OCI-M2 (cell line): Measurements from ENCODE around the gene CCDC12.
"Not testable (repeated sequence)": the region's sequence is repeated elsewhere in the genome, so short reads cannot be mapped to it uniquely, and the experiment has no call there.

Source experiments
- DNase-seq: peaks from one replicate; lab custom pipeline; 2025; ENCODE audit not compliant: unreplicated experiment; lab: John Stamatoyannopoulos, UW

Gene CCDC12

DNA sequence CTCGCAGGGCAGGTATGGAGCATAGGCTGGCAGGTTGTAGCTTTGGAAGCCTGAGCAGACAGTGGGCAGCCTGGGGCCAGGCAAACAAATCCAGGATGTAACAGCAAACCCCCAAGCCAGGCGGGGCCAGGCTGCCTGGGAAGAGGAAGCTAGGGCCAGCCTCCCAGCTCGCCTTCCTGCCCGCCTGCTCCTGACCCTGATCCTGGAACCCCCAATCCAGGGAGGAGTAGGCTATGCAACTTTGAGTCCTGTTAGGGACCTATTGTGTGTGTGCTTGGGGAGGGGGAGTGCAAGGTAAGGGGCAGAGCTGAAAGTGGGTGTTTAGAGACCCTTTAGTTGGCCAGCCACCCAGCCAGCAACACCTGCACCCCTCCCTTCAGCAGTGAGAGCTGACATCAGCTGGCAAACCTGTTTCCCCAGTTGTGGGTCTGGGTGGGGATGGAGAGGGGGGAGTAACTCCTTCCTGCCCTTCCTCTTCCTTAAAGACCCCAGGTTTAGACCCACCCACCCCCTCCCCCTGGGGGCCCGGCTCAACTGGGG lies 5.5 kb upstream of the CCDC12 start:
- DNase-seq, result no peak

DNA sequence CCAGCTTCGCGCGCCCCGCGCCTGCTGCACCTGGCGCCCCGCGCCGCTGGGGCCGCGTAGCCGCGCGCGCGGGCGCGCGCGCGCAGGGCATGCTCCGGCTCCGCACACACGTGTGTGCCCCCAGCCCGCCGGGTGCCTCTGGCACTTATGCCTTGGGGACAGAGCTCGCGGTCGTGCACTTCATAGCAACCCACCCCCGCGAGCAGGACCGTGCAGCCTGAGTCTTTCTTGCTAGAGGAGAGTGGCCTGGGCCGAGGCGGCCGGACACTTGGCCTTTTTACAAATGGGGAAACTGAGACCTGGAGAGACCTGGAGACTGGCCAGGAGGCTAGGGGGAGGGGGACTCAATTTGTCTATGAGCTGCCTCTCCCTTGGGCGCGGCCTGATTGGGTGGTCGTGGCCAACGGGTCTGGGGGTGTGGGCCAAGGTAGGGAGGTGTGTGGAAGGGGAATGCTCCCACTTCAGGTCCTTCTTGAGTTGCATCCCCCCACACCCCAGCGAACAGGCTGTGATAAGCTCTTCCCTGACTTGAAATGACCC lies 3.5 kb upstream of the CCDC12 start:
- no peak for DNase-seq

DNA sequence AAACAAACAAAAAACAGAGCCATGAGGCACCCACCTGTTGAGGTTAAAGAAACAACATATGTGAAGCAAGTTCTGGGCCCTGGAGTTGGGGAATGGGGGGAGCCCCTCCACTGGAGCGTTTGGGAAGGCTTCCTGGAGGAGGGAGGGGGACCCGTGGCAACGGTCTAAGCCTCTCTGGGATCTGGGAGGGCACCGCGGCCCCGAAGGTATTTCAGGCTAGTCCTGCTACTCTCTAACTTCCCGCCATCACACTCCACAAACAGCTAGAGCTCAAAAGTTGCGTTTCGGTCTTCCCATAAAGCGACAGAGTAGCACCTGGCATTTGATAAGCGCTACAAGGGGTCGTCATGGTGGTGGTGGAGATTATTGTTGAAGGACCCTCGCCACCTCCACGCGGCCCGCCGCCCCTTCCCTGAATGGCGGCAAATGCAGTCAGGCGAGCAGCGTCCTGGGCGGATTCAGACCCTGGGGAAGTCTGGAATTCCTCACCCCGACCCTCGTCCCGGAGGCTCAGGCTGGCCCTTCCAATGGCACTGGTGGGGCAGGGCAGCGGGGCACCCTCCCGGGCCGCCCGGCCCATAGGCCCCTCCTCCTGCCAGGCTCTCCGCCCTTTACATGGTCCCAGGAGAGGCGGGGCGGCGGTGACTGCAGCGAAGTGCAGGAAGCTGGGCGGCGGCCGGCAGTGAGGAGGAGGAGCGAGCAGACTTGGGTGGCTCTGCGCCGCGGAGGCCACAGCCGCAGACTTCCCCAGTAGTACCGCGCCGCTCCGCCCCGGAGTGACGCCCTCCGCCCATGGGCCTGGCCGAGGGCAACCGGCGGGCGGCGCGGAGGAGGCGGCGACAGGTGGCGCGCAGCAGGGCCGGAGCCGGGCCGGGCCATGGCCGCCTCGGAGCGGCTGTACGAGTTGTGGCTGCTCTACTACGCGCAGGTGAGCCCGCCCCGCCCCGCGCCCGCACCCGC lies 2.7 kb upstream of the CCDC12 start, which contains the start of gene NBEAL2:
Gene NBEAL2, plus strand, starts transcription at position 682 of the 960 bp plus-strand sequence. Its CDS starts 196 bp downstream, at position 878.
- DNase-seq, result peak; percentile 16

DNA sequence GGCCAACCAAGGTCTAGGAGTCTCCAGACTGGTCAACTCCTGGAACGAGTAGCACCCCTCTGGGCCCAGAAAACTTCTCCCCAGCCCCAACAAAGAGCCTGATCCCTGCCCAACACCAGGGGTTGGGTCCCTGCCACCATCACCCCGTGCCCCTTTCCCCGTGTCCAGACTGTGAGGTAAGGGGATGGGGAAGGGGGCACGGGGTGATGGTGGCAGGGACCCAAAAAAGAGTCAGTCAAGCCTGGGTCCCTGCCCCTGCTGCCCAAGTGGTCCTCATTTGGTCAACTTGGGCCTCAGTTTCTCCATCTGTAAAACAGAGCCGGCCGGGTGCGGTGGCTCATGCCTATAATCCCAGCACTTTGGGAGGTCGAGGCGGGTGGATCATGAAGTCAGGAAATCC lies 1.8 kb upstream of the CCDC12 start:
- DNase-seq, result no peak

DNA sequence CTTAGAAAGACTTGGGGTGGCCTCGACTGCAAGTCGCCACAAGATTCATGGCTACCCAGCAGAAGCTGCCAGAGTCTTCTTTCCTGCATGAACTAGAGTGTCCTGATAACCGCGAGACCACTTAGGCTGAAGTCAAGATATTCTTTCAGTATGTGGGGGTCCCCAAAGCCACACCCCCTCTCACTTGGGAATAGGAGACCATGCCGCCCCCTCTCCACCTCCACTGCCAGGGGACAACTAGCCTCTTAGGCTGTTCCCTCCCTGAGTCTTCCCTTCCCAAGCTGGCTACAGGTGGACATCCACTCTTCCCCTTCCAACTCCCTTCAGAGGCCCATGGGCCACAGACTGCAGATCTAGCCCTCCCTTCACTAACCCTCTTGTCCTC lies 1.3 kb upstream of the CCDC12 start:
- no peak for DNase-seq

DNA sequence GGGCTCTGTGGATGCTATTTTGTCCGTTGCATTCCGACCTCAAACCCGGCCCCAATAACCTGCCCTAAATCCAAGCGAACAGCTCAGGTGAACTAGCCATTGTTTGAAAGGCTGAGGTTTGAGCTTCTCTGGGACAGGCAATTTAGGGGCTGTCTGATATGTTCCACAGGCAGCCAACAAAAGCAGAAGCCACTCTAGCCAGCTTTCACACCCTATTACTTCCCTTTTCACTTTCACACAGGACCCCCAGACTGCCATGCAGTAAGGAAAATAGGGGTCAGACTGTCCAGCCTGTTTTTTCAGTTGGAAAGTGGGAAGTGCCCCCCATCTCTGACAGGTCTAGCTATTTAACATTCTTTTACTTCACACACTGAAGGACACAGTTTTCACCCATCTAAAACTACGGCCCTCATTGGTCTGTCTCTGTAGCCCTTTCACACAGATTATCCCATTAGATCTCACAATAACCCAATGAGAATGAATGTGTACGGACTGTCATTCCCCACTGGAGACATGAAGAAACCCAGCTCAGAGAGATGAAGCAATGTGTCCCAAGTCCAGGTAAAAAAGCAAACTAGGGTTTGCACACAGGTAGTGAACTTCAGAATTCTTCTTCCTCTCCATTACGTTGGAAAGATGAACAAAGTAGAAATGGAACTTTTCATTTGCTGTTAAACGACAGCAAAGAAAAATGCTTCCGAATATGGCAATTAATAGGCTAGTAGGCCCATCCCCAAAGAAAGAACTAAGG lies 1.9 kb downstream of the CCDC12 start:
- DNase-seq, result no peak

DNA sequence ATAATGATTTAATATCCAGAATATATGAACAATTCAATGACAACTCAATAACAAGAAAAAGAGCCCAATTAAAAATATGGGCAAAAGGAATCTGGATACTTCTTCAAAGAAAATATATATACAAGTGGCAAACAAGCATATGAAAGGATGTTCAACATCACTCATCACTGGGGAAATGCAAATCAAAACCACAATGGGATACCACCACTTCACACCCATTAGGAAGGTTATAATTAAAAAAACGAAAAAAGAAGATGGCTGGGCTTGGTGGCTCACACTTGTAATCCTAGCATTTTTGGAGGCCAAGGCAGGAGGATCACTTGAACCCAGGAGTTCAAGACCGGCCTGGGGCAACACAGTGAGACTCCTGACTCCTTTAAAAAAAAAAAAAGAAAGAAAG lies 4.1 kb downstream of the CCDC12 start:
- no peak for DNase-seq

DNA sequence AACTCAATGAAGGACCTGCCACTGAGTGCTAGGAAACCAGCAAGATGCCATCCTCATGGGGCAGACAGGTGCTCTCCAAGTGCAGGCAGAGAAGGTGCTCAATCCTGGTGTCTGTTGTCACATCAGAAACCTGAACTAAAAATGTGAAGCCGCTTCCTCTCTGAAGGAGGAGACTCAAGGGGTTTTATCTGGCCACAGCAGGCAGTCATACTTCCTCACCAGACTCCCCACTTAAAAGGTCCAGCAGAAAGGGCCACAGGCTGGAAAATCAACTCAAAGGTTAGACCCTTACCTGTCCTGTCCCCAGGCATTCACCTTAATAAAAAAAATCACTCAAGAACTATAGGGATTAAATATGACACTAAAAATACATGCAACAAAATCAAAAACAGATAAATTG lies 4.8 kb downstream of the CCDC12 start:
- DNase-seq, result no peak

DNA sequence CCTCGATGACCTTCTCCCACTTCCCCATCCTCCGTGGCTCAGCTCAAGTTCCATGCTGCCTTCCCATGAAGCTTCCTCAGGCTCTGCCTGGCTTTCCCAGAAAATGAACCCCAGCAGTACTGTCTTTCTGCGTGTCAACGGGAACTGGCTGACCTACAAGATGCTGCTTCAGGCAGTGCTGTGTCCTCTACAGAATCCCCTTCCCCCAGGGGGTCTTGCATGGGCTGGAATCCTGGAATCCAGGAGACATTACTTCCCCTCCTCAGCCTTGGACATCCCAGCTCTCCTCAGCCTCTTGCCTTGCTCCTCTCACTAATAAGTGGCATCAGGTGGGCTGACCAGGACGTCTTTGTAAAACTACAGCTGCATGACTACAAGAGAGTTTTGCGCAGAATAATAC lies 5.4 kb downstream of the CCDC12 start:
- DNase-seq, result no peak

DNA sequence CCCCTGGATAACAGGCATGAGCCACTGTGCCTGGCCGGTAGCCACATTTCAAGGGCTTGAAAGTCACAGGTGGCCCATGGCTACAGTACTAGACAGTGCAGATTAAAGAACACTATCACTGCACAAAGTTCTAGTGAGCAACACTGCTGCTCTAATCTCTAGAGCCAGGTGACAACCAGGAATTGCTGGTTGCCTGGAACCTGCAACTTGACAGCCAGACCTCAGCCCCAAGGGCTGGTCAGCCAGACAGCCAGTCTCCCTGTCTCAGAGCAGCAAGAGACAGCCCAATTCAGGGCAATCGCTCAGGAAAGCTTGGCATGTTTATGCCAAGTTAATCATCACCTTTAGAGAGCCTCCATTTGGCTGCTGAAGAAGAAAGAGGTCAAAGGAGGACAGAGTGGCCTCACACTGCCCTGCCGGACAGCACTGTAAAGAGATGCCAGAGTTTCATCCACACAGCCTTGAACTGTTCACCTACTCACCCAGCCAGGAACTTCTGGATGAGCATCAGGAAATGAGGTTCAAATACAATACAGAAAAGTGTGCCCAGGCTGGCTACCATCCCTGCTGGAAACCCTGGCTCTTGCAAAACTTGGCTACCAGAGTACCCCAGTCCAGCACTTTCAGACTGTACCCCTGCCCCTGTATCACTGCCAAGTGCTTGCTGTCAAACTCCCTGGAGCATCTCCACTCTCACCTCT lies 6.0 kb downstream of the CCDC12 start:
- DNase-seq, result no peak

DNA sequence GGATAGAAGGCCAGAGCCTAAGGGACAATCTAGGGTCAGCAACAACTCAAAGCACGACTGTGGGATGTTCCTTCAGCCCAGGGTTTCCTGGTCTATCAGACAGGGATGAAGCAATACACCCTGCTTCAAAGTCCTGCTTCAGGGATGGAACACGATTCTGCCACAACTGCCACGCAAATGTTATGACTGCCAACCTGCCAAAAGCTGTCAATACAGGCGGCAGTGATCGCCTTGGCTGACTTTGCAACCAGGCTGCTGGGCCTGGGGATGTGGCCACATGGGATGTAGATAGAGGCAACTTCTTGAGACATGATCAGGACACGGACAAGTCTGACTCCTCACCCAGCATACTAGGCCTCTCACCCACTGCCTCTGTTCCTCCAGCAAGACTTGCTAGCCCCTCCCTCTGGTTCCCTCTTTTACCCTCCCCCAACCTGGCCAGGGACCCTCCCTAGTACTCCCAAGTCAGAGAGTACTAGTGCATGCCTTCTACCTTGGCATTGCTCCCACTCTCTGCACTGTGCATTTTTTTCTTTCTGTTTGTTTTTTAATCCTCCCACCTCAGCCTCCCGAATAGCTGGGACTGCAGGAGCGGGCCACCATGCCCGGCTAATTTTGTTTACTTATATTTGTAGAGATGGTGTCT lies 7.6 kb downstream of the CCDC12 start:
- DNase-seq, result no peak

DNA sequence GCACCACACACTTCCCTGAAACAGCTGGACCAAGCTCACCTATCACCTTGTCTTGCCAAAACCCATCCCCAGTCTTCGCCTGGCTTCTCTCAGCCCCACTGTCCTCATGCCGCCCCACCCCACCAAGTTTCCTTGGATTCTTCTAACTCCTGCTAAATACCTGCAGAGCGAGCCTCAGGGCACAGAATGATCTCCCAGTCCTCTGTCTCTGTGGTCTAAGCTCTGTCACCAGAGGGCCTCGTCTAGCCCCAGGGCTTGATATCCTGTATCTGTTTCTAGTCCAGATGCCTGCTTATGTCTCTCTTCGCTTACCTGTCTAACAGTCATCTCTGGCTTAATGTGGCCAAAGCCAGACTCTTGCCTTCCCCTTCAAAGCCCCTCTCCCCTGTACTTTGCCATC lies 9.7 kb downstream of the CCDC12 start:
- DNase-seq, result no peak

DNA sequence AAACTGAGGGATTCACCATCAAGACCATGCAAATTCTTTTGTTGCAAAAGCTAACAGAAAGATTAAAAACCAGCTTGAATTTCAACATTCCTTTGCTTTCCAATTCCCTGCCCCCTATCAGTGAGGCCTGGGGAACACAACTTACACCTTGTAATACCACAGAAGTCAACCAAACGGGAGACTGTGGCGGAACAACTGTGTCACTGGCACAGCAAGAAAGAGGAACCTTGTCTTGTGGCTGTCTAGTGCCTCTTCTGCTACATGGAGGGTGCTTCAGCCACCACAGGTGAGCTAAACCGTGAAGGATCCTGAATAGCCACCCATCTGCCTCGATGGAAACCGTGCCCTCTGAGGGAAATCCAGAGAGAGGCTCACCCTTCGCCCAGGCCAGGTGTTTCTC lies 11.4 kb downstream of the CCDC12 start:
- no peak for DNase-seq

DNA sequence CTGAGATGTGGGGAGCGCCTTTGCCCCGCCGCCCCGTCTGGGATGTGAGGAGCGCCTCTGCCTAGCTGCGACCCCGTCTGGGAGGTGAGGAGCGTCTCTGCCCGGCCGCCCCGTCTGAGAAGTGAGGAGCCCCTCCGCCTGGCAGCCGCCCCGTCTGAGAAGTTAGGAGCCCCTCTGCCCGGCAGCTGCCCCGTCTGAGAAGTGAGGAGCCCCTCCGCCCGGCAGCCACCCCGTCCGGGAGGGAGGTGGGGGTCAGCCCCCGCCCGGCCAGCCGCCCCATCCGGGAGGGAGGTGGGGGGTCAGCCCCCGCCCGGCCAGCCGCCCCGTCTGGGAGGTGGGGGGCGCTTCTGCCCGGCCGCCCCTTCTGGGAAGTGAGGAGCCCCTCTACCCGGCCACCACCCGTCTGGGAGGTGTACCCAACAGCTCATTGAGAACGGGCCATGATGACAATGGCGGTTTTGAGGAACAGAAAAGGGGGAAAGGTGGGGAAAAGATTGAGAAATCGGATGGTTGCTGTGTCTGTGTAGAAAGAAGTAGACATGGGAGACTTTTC lies 12.4 kb downstream of the CCDC12 start:
- DNase-seq, result not testable (repeated sequence)

DNA sequence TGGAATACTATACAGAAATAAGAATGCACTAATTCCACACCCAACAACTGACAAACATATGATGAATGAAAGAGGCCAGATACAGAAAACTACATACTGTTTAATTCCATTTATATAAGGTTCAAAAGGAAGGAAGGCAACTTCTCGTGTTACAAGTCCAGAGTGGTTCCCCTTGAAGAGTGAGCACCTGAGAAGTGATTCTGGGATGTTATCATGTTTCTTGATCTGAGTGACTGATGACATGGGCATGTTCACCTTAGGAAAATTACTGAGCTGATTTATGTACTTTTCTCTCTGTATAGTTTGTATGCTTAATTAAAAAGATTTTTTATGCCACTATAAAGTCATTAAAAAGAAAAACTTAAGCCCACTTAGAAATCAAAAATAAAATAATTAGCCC lies 13.6 kb downstream of the CCDC12 start:
- DNase-seq, result no peak

DNA sequence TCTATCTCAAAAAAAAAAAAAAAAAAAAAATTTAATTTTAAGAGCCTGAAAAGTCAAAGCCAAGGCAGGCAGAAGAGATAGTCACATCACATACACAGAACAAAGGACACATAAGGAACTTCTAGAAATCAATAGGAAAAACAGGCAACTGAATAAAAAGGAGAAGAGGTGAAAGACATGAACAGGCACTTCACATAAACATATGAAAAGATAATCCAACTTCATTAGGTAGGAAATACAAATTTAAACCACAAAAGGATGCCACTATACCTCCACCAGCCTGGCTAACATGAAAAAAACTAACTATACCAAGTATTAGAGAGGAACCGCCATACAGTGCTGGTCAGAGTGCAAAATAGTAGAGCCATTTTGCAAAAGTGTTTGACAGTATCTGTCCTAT lies 14.1 kb downstream of the CCDC12 start:
- DNase-seq, result no peak

DNA sequence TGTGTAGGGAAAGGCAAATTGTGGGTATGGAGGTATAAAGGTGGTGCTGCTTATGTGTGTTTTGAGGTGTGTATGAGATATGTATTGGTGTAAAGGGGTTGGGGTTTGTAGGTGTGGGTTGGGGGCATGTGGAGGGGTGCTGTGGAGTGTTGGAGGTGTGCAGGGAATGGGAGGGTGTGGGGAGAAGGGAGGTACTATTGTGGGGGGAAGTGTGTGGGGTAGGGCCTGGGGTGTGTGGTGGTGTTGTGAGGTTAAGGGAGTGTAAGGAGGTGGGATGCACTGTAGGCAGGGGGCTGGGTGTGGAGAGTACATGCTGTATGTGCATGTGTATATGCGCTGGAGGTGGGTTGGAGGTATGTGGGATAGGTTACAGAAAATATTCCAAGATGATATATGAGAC lies 15.7 kb downstream of the CCDC12 start:
- no peak for DNase-seq

DNA sequence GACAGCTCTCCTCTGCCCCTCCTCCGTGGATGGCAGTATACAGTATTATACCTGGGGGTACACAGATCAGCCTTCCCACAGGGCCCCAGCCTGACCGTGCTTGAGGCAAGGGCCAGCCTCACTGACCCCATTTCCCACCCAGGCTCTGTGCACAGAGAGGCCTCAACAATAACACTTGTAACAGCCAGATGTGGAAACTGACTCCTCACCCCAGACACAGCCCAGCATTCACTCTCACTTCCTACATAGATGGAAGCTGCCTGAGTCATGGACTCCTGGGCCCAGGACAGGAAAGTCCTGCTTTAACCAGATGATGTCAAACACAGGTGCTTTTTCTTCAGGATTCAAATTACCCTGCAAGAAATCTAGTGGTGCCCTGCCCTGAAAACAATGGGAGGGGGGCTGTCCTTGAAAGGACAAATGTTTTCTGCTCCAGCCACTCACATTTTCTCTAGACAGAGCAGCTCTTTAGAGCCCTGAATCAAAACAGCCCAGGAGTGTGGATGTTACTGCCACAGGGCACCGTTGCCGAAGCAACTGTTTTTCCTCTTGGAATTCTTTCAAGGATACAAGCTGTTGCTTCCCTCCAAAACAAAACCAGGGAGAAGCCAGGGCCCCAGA lies 16.4 kb downstream of the CCDC12 start:
- DNase-seq, result no peak

DNA sequence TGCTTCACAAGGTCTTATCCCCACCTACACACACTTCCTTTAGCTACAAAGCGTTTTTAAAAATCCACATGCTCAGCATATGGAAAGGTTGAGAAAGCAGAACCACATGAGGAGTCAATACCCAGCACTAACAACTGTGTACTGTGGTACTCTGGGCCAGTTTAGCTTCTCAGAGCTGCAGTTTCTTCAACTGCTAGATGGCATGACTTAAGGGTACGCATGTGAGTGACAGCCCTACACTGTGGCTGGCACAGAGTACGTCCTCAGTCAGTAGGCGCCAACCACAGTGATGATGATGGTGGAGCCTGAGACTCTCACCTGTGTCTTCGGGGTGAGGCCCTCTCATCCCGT lies 17.4 kb downstream of the CCDC12 start:
- no peak for DNase-seq
